Liver (tissue), 9 donors: ENCODE data around the gene LENEP. TPM values are rescaled to one million over a fixed set of nuclear protein-coding genes. Genes with fewer than 3 reads are reported as not detected.

Source experiments
- DNase-seq: peaks from one replicate; pipeline ENCODE4 v3.0.0-alpha.2; 2017; ENCODE audit warnings: low spot score
- H3K27ac ChIP-seq, 2 donors: one replicate each; pipeline ENCODE4 v1.7.0; 2013; ENCODE audit warnings: inconsistent platforms in 2 of 2, low read length in 2 of 2, control low read depth in 1 of 2, low read depth in 1 of 2, mild to moderate bottlenecking in 1 of 2
- H3K27me3 ChIP-seq, 4 donors: one replicate each; pipeline versions ENCODE4 v1.6.1 to v1.7.0; 2013; ENCODE audit warnings: low read length in 3 of 4, inconsistent platforms in 1 of 4, mild to moderate bottlenecking in 1 of 4, moderate library complexity in 1 of 4; ENCODE audit not compliant: control insufficient read depth in 4 of 4, insufficient read depth in 4 of 4
- H3K36me3 ChIP-seq, 4 donors: one replicate each; pipeline versions ENCODE4 v1.6.1 to v1.7.0; 2013; ENCODE audit warnings: low read length in 3 of 4, mild to moderate bottlenecking in 3 of 4, low read depth in 1 of 4, moderate library complexity in 1 of 4; ENCODE audit not compliant: control insufficient read depth in 4 of 4, insufficient read depth in 3 of 4
- H3K4me1 ChIP-seq, 4 donors: one replicate each; pipeline versions ENCODE4 v1.6.1 to v1.7.0; 2013; ENCODE audit warnings: low read length in 3 of 4, mild to moderate bottlenecking in 3 of 4, moderate library complexity in 1 of 4; ENCODE audit not compliant: control insufficient read depth in 4 of 4, insufficient read depth in 4 of 4
- H3K4me3 ChIP-seq, 3 donors: one replicate each; pipeline versions ENCODE4 v1.6.1 to v1.7.0; 2013; ENCODE audit warnings: low read length in 3 of 3, control low read depth in 1 of 3, low read depth in 1 of 3, mild to moderate bottlenecking in 1 of 3
- H3K9ac ChIP-seq, 2 donors: one replicate each; pipeline ENCODE4 v1.7.0; 2013; ENCODE audit warnings: low read length in 2 of 2, mild to moderate bottlenecking in 2 of 2, moderate library complexity in 2 of 2, control low read depth in 1 of 2, low read depth in 1 of 2
- H3K9me3 ChIP-seq, 4 donors: one replicate each; pipeline versions ENCODE4 v1.6.1 to v1.7.0; 2013; ENCODE audit warnings: low read length in 3 of 4; ENCODE audit not compliant: control insufficient read depth in 4 of 4
- EGR1 ChIP-seq, 2 donors: IDR thresholded peaks; 2 replicates each; pipeline ENCODE4 v1.6.1; 2016 to 2018; ENCODE audit warnings: antibody characterized with exemption in 2 of 2, low read depth in 2 of 2
- FOXA1 ChIP-seq: IDR thresholded peaks from 2 replicates; pipeline ENCODE4 v1.6.1; 2016; ENCODE audit warnings: antibody characterized with exemption
- FOXA2 ChIP-seq: IDR thresholded peaks from 2 replicates; pipeline ENCODE4 v1.6.1; 2016; ENCODE audit warnings: antibody characterized with exemption
- GABPA ChIP-seq, 2 donors: IDR thresholded peaks in 1 of 2; conservative IDR thresholded peaks in 1 of 2; 2 replicates each; pipeline ENCODE4 v1.6.1; 2016; ENCODE audit warnings: antibody characterized with exemption in 2 of 2, mild to moderate bottlenecking in 1 of 2, moderate library complexity in 1 of 2
- HNF4G ChIP-seq: IDR thresholded peaks from 2 replicates; pipeline ENCODE4 v1.6.1; 2016; ENCODE audit warnings: antibody characterized with exemption
- JUND ChIP-seq, 2 donors: IDR thresholded peaks; 2 replicates each; pipeline ENCODE4 v1.6.1; 2016; ENCODE audit warnings: antibody characterized with exemption in 2 of 2
- RAD21 ChIP-seq, 2 donors: IDR thresholded peaks; 2 replicates each; pipeline ENCODE4 v1.6.1; 2016; ENCODE audit warnings: antibody characterized with exemption in 2 of 2, mild to moderate bottlenecking in 2 of 2
- RXRA ChIP-seq, 2 donors: IDR thresholded peaks; 2 replicates each; pipeline ENCODE4 v1.6.1; 2017 to 2018; ENCODE audit warnings: antibody characterized with exemption in 2 of 2, mild to moderate bottlenecking in 1 of 2
- YY1 ChIP-seq: IDR thresholded peaks from 2 replicates; pipeline ENCODE4 v1.6.1; 2016; ENCODE audit warnings: antibody characterized with exemption, mild to moderate bottlenecking
- WGBS: extraction: QIAGEN DNeasy Blood & Tissue Kit; methylation state at CpG from one replicate; pipeline ENCODE4 v1.1.7; 2013; 5-methylcytosine and 5-hydroxymethylcytosine counted together
- polyA plus RNA-seq, 2 donors: library from polyadenylated mRNA; stranded (reverse) in 1 of 2; unstranded in 1 of 2; fragments of 200-250 nt in 1 of 2; fragments of >200 nt in 1 of 2; fragmentation: Nextera tagmentation in 1 of 2; extraction: Ambion mirVana in 1 of 2; gene quantifications; one replicate each; pipeline versions ENCODE4 v1.2.1 to v1.2.3, GENCODE V29; 2013 to 2015
- total RNA-seq, 2 donors: library from RNA; depleted of rRNA; stranded (reverse); fragments of >200 nt; gene quantifications; one replicate each; pipeline ENCODE4 v1.2.3, GENCODE V29; 2014
- TF ChIP-seq, protein P1 (sequence below): IDR thresholded peaks from 2 replicates; pipeline ENCODE4 v1.6.1; 2016; ENCODE audit warnings: antibody characterized with exemption, mild to moderate bottlenecking
- TF ChIP-seq, protein P2 (sequence below): IDR thresholded peaks from 2 replicates; pipeline ENCODE4 v1.6.1; 2016; ENCODE audit warnings: antibody characterized with exemption
- TF ChIP-seq, protein P3 (sequence below): IDR thresholded peaks from 2 replicates; pipeline ENCODE4 v1.6.1; 2016; ENCODE audit warnings: antibody characterized with exemption
- TF ChIP-seq, protein P4 (sequence below): fragments of 150-350 bp; IDR thresholded peaks from 2 replicates; pipeline ENCODE4 v1.5.1; 2017; ENCODE audit warnings: improper control_type of control experiment, low read depth, low read length; ENCODE audit not compliant: missing input control
- donor health status: healthy.
- donor health status: healthy.
- donor health status: healthy.
- donor health status: healthy.
- donor health status: healthy.

Gene LENEP
- total and polyA plus RNA-seq, 4 donors = 0.42 TPM; not detected in 3

DNA sequence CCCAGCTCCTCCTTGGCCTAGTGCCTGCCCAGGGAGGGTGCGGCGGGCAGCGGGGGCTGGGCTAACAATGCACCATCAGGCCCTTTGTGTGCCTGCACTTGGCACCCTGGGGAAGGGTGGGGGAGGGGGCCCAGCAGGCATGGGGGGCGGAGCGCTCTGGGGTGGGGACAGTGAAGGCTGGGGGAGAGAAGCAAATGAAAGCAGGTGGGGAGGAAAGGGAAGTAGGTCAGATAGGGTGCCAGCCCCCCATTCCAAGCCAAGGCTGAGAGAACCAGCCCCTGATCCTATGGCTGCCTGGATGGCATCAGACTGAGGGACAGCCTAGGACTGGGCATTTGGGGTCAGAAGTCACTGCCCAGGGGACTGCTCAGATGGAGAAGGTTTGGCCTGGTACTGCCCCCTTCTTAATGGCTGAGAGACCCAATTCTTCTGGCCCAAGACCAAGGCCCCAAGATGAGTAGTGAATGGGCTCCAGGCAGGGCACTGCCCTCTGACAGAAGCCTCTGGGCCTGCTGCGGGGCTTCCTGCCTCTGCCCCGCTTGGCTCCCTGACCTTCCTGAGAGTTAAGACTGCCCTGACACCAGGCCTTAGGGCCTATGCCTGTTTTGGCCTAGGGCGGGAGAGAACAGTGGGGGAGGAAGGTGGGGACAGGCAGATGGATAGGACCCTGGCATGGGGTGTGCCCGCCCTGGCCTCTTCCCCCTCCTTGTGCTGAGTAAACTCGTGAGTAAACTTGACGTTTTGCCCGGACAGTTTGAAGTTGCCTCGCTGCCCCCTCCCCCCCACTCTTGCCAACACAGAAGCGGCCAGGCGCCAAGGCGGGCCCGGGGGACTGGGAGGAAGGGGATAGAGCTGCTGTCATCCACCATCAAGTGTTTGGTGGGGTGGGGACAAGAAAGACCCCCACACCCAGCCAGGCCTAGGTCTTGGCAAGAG is 12.0 kb downstream of the LENEP start (continued):
- TF ChIP-seq FOXA2 = no peak

DNA sequence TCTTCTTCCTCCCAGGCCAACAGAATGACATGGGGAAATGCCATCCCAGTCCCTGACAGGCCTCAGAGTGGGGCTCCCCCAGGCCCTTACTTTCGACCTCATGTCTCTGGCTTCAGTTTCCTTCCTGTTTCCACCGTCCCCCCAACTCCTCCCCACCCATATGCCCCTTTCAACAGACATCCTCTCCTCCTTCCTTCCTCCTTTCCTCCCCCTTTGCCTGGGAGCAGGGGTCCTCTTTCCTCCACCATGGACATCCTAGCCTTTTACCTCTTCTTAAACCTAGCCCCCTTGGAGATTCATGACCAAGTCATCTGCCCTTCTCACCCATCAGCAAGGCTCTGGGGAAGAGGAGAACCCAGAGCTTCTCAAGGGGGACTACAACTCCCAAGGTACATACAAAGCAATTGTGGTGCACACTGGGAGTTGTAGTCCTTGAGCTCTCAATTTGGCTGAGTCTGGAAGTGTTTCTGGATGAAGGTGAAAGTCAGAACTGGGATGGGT is 13.3 kb downstream of the LENEP start:
- DNase-seq = no peak
- Histone ChIP-seq H3K27ac (peak overlapping the region; percentile 87 to 99), H3K4me1 (peaks cover 52 to 75% (median 67%) of the 10 kb centered on the region in 4 donors), H3K36me3 (no peaks in the 10 kb centered on the region), H3K9me3 (no peaks in the 10 kb centered on the region), H3K27me3 (no peaks in the 10 kb centered on the region), H3K9ac (peak overlapping the region in 1 of 2 donors; percentile 51), H3K4me3 (no peak overlapping the region)
- 56% methylated on average over 2 of the region's 2 CpGs for WGBS
- no peak for TF ChIP-seq HNF4G
- no peak for TF ChIP-seq GABPA (IDR thresholded peaks at IDR 0.05 in 1 of 2, conservative IDR thresholded peaks at IDR 0.05 in 1 of 2)
- TF ChIP-seq EGR1 (IDR thresholded peaks at IDR 0.05; ENCODE audit: low read depth in 2 of 2) = no peak
- TF ChIP-seq, protein P1, sequence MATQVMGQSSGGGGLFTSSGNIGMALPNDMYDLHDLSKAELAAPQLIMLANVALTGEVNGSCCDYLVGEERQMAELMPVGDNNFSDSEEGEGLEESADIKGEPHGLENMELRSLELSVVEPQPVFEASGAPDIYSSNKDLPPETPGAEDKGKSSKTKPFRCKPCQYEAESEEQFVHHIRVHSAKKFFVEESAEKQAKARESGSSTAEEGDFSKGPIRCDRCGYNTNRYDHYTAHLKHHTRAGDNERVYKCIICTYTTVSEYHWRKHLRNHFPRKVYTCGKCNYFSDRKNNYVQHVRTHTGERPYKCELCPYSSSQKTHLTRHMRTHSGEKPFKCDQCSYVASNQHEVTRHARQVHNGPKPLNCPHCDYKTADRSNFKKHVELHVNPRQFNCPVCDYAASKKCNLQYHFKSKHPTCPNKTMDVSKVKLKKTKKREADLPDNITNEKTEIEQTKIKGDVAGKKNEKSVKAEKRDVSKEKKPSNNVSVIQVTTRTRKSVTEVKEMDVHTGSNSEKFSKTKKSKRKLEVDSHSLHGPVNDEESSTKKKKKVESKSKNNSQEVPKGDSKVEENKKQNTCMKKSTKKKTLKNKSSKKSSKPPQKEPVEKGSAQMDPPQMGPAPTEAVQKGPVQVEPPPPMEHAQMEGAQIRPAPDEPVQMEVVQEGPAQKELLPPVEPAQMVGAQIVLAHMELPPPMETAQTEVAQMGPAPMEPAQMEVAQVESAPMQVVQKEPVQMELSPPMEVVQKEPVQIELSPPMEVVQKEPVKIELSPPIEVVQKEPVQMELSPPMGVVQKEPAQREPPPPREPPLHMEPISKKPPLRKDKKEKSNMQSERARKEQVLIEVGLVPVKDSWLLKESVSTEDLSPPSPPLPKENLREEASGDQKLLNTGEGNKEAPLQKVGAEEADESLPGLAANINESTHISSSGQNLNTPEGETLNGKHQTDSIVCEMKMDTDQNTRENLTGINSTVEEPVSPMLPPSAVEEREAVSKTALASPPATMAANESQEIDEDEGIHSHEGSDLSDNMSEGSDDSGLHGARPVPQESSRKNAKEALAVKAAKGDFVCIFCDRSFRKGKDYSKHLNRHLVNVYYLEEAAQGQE = no peak
- no peak for TF ChIP-seq JUND (IDR thresholded peaks at IDR 0.05)
- TF ChIP-seq, protein P2, sequence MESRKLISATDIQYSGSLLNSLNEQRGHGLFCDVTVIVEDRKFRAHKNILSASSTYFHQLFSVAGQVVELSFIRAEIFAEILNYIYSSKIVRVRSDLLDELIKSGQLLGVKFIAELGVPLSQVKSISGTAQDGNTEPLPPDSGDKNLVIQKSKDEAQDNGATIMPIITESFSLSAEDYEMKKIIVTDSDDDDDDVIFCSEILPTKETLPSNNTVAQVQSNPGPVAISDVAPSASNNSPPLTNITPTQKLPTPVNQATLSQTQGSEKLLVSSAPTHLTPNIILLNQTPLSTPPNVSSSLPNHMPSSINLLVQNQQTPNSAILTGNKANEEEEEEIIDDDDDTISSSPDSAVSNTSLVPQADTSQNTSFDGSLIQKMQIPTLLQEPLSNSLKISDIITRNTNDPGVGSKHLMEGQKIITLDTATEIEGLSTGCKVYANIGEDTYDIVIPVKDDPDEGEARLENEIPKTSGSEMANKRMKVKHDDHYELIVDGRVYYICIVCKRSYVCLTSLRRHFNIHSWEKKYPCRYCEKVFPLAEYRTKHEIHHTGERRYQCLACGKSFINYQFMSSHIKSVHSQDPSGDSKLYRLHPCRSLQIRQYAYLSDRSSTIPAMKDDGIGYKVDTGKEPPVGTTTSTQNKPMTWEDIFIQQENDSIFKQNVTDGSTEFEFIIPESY = no peak
- no peak for TF ChIP-seq RAD21 (IDR thresholded peaks at IDR 0.05)
- TF ChIP-seq, protein P3, sequence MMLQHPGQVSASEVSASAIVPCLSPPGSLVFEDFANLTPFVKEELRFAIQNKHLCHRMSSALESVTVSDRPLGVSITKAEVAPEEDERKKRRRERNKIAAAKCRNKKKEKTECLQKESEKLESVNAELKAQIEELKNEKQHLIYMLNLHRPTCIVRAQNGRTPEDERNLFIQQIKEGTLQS = no peak
- TF ChIP-seq, protein P4, sequence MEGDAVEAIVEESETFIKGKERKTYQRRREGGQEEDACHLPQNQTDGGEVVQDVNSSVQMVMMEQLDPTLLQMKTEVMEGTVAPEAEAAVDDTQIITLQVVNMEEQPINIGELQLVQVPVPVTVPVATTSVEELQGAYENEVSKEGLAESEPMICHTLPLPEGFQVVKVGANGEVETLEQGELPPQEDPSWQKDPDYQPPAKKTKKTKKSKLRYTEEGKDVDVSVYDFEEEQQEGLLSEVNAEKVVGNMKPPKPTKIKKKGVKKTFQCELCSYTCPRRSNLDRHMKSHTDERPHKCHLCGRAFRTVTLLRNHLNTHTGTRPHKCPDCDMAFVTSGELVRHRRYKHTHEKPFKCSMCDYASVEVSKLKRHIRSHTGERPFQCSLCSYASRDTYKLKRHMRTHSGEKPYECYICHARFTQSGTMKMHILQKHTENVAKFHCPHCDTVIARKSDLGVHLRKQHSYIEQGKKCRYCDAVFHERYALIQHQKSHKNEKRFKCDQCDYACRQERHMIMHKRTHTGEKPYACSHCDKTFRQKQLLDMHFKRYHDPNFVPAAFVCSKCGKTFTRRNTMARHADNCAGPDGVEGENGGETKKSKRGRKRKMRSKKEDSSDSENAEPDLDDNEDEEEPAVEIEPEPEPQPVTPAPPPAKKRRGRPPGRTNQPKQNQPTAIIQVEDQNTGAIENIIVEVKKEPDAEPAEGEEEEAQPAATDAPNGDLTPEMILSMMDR = no peak
- TF ChIP-seq RXRA (IDR thresholded peaks at IDR 0.05) = no peak
- no peak for TF ChIP-seq YY1
- no peak for TF ChIP-seq FOXA2
- TF ChIP-seq FOXA1 = no peak
